Fibroblast of peridontal ligament (primary cell): ENCODE results near the gene ACBD4.

Source experiments
- DNase-seq: peaks from one replicate; pipeline ENCODE4 v3.0.0-alpha.2; 2010; ENCODE audit errors: extremely low read depth

The ACBD4 gene

GRCh38 chr17:45135192-45135977 is at the start of gene ACBD4:
Gene ACBD4 (plus strand): TSS chr17:45135687. CDS start chr17:45136145, 458 bp downstream.
- DNase-seq, result peak; percentile 99

- DNase-seq, result no peak
Observed at GRCh38 chr17:45086391-45086790, 49.1 kb upstream of the ACBD4 start.

GRCh38 chr17:45086865-45087503 is 48.5 kb upstream of the ACBD4 start:
- DNase-seq, result no peak

- DNase-seq, result peak; percentile 69
Observed at GRCh38 chr17:45087504-45087975, 47.9 kb upstream of the ACBD4 start.

- DNase-seq, result no peak
Observed at GRCh38 chr17:45087978-45088377, 47.5 kb upstream of the ACBD4 start.

- no peak for DNase-seq
Observed at GRCh38 chr17:45088741-45089140, 46.7 kb upstream of the ACBD4 start.

GRCh38 chr17:45090711-45091110 is 44.8 kb upstream of the ACBD4 start:
- no peak for DNase-seq

GRCh38 chr17:45091778-45092425 is 43.6 kb upstream of the ACBD4 start:
- no peak for DNase-seq

GRCh38 chr17:45092911-45093430 is 42.5 kb upstream of the ACBD4 start:
- peak; percentile 99 for DNase-seq

GRCh38 chr17:45093444-45094110 is 41.9 kb upstream of the ACBD4 start:
- no peak for DNase-seq

GRCh38 chr17:45096141-45096540 is 39.3 kb upstream of the ACBD4 start:
- DNase-seq, result peak; percentile 63

GRCh38 chr17:45096926-45097325 is 38.6 kb upstream of the ACBD4 start:
- DNase-seq, result no peak

- DNase-seq, result no peak
Observed at GRCh38 chr17:45098081-45098868, 37.2 kb upstream of the ACBD4 start.

GRCh38 chr17:45098869-45099616 is 36.4 kb upstream of the ACBD4 start:
- DNase-seq, result peak; percentile 73

- no peak for DNase-seq
Observed at GRCh38 chr17:45101546-45101882, 34.0 kb upstream of the ACBD4 start.

- DNase-seq, result peak; percentile 33
Observed at GRCh38 chr17:45101883-45102811, 33.3 kb upstream of the ACBD4 start.

- no peak for DNase-seq
Observed at GRCh38 chr17:45102856-45103255, 32.6 kb upstream of the ACBD4 start.

GRCh38 chr17:45103269-45103795 is 32.2 kb upstream of the ACBD4 start:
- DNase-seq, result no peak

GRCh38 chr17:45104029-45104428 is 31.5 kb upstream of the ACBD4 start:
- no peak for DNase-seq
